Measurements from ENCODE around the gene SHANK3.

The SHANK3 gene

GRCh38 chr22:50701428-50702154, 29.0 kb downstream of the SHANK3 start:
- TF ChIP-seq, protein P1, sequence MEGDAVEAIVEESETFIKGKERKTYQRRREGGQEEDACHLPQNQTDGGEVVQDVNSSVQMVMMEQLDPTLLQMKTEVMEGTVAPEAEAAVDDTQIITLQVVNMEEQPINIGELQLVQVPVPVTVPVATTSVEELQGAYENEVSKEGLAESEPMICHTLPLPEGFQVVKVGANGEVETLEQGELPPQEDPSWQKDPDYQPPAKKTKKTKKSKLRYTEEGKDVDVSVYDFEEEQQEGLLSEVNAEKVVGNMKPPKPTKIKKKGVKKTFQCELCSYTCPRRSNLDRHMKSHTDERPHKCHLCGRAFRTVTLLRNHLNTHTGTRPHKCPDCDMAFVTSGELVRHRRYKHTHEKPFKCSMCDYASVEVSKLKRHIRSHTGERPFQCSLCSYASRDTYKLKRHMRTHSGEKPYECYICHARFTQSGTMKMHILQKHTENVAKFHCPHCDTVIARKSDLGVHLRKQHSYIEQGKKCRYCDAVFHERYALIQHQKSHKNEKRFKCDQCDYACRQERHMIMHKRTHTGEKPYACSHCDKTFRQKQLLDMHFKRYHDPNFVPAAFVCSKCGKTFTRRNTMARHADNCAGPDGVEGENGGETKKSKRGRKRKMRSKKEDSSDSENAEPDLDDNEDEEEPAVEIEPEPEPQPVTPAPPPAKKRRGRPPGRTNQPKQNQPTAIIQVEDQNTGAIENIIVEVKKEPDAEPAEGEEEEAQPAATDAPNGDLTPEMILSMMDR (IDR thresholded peaks at IDR 0.05) = no peak
- Histone ChIP-seq H3K27ac (no peak overlapping the region), H3K4me3 (no peak overlapping the region)
- no peak for DNase-seq (ENCODE audit: low spot score)

- Histone ChIP-seq H3K27ac (no peak overlapping the region), H3K4me3 (no peak overlapping the region)
- no peak for DNase-seq (ENCODE audit: low spot score)
- TF ChIP-seq, protein P1 (IDR thresholded peaks at IDR 0.05) = no peak
Observed at GRCh38 chr22:50702261-50702671, 29.6 kb downstream of the SHANK3 start.

- no peak for DNase-seq (ENCODE audit: low spot score)
- Histone ChIP-seq H3K27ac (no peak overlapping the region), H3K4me3 (no peak overlapping the region)
- TF ChIP-seq, protein P1 (IDR thresholded peaks at IDR 0.05) = no peak
Observed at GRCh38 chr22:50702821-50703725, 30.4 kb downstream of the SHANK3 start.

GRCh38 chr22:50703726-50704509, 31.3 kb downstream of the SHANK3 start:
- TF ChIP-seq, protein P1 (IDR thresholded peaks at IDR 0.05) = no peak
- DNase-seq (ENCODE audit: low spot score) = no peak
- no peak overlapping the region for H3K4me3 ChIP-seq
- H3K27ac ChIP-seq = no peak overlapping the region

DNA sequence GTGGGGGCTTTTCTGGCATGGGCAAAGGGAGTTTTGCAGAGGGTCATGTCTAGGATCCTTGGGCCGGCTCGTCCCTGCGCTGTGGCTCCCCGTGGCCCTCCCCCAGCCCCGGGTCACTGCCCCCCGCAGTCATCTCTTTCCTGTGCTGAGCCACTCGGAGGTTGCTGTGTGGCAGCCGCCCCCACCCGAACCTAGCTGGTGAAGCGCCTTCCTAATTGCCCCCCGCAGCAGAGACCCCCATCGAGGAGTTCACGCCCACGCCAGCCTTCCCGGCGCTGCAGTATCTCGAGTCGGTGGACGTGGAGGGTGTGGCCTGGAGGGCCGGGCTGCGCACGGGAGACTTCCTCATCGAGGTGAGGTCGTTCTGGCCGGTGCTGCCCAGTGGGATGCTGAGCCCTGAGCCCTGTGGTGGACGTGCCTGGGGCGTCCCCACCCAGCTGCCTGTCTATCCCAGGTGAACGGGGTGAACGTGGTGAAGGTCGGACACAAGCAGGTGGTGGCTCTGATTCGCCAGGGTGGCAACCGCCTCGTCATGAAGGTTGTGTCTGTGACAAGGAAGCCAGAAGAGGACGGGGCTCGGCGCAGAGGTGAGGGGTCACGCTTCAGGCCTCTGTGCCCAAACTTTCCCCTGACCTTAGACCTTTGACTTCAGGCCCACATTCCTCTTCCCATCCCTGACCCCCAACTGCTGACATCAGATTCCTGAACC, 32.0 kb downstream of the SHANK3 start:
- no peak for DNase-seq (ENCODE audit: low spot score)
- TF ChIP-seq, protein P1 (IDR thresholded peaks at IDR 0.05) = no peak
- H3K27ac ChIP-seq = no peak overlapping the region
- no peak overlapping the region for H3K4me3 ChIP-seq

GRCh38 chr22:50705219-50705691, 32.6 kb downstream of the SHANK3 start:
- TF ChIP-seq, protein P1 (IDR thresholded peaks at IDR 0.05) = no peak
- DNase-seq (ENCODE audit: low spot score) = no peak
- H3K27ac ChIP-seq = no peak overlapping the region
- no peak overlapping the region for H3K4me3 ChIP-seq
